MM.1S (cell line): ENCODE data around the gene CHDH.

ENCODE experiments used
- DNase-seq: peaks from one replicate; pipeline ENCODE4 v3.0.0-alpha.2; 2015
- H2AFZ ChIP-seq: fragments of 300-600 bp; sonication (generic); 2 replicates; pipeline ENCODE4 v1.6.0; 2016; ENCODE audit warnings: antibody characterized with exemption, low read length
- H3F3A ChIP-seq: fragments of 300-600 bp; sonication (generic); 2 replicates; pipeline ENCODE4 v1.6.1; 2016; ENCODE audit warnings: mild to moderate bottlenecking, antibody characterized with exemption, low read length, moderate library complexity, mixed read lengths; ENCODE audit not compliant: insufficient read depth
- H3K27ac ChIP-seq: fragments of 300-600 bp; sonication (generic); 2 replicates; pipeline ENCODE4 v1.5.1; 2016; ENCODE audit warnings: mild to moderate bottlenecking, low read length
- H3K27me3 ChIP-seq: fragments of 300-600 bp; sonication (generic); replicated peaks from 2 replicates; pipeline ENCODE4 v1.6.0; 2016; ENCODE audit warnings: low read length; ENCODE audit not compliant: insufficient read depth
- H3K36me3 ChIP-seq: fragments of 300-600 bp; sonication (generic); replicated peaks from 2 replicates; pipeline ENCODE4 v1.6.1; 2016; ENCODE audit warnings: mild to moderate bottlenecking, low read length, mixed read lengths; ENCODE audit not compliant: insufficient read depth
- H3K4me1 ChIP-seq: fragments of 300-600 bp; sonication (generic); 2 replicates; pipeline ENCODE4 v1.6.1; 2016; ENCODE audit warnings: low read length, mixed read lengths
- H3K4me2 ChIP-seq: fragments of 300-600 bp; sonication (generic); 2 replicates; pipeline ENCODE4 v1.6.0; 2016; ENCODE audit warnings: low read depth, low read length
- H3K4me3 ChIP-seq: fragments of 300-600 bp; sonication (generic); 2 replicates; pipeline ENCODE4 v1.5.1; 2016; ENCODE audit warnings: low read length, mixed read lengths
- H3K79me2 ChIP-seq: fragments of 300-600 bp; sonication (generic); 2 replicates; pipeline ENCODE4 v1.6.1; 2016; ENCODE audit warnings: mixed run types, low read length, mixed read lengths
- H3K9ac ChIP-seq: fragments of 300-600 bp; sonication (generic); 2 replicates; pipeline ENCODE4 v1.6.1; 2016; ENCODE audit warnings: low read length, mixed read lengths
- H3K9me2 ChIP-seq: fragments of 300-600 bp; sonication (generic); replicated peaks from 2 replicates; pipeline ENCODE4 v1.6.1; 2016; ENCODE audit warnings: mild to moderate bottlenecking, low read length, mixed read lengths; ENCODE audit not compliant: insufficient read depth
- H3K9me3 ChIP-seq: fragments of 300-600 bp; sonication (generic); replicated peaks from 2 replicates; pipeline ENCODE4 v1.6.1; 2016; ENCODE audit warnings: mild to moderate bottlenecking, low read length, mixed read lengths; ENCODE audit not compliant: insufficient read depth
- H4K20me1 ChIP-seq: fragments of 300-600 bp; sonication (generic); 2 replicates; pipeline ENCODE4 v1.6.1; 2016; ENCODE audit warnings: mild to moderate bottlenecking, low read length, moderate library complexity, mixed read lengths; ENCODE audit not compliant: insufficient read depth
- CTCF ChIP-seq: fragments of 300-600 bp; sonication (generic); IDR thresholded peaks from 2 replicates; pipeline ENCODE4 v1.5.1; 2016; ENCODE audit warnings: antibody characterized with exemption, low read length, mixed read lengths
- EZH2 ChIP-seq: fragments of 300-600 bp; sonication (generic); optimal IDR thresholded peaks from 2 replicates; pipeline ENCODE3; 2017; ENCODE audit warnings: low read depth, mild to moderate bottlenecking, antibody characterized with exemption, low read length, mixed read lengths
- EZH2phosphoT487 ChIP-seq: fragments of 300-600 bp; sonication (generic); IDR thresholded peaks from 2 replicates; pipeline ENCODE4 v1.6.1; 2018; ENCODE audit warnings: antibody characterized with exemption, low read length

Gene CHDH

GRCh38 chr3:53780171-53780570 lies 66.0 kb downstream of the CHDH start:
- no peak for DNase-seq
- Histone ChIP-seq H3F3A (no peaks in the 10 kb centered on the region), H3K27me3 (no peaks in the 10 kb centered on the region), H3K27ac (no peak overlapping the region), H3K9me3 (no peaks in the 10 kb centered on the region), H3K79me2 (no peaks in the 10 kb centered on the region), H3K4me1 (no peaks in the 10 kb centered on the region), H3K36me3 (no peaks in the 10 kb centered on the region), H4K20me1 (no peaks in the 10 kb centered on the region), H2AFZ (no peak overlapping the region), H3K4me2 (no peak overlapping the region), H3K9ac (no peak overlapping the region), H3K9me2 (no peaks in the 10 kb centered on the region), H3K4me3 (no peak overlapping the region)
- no peak for TF ChIP-seq EZH2phosphoT487
- TF ChIP-seq EZH2 = no peak
- no peak for TF ChIP-seq CTCF

GRCh38 chr3:53778153-53778552 lies 68.1 kb downstream of the CHDH start:
- H3K4me1 ChIP-seq = 0 out of 2 replicates have a peak, but pooled peaks cover 7% of the 10 kb centered on the region
- no peak overlapping the region for H3K4me2 ChIP-seq
- no peaks in the 10 kb centered on the region for H3K27me3 ChIP-seq
- no peak overlapping the region for H3K9ac ChIP-seq
- H3K9me2 ChIP-seq = no peaks in the 10 kb centered on the region
- H3F3A ChIP-seq = no peaks in the 10 kb centered on the region
- no peak overlapping the region for H3K27ac ChIP-seq
- H3K9me3 ChIP-seq = no peaks in the 10 kb centered on the region
- no peaks in the 10 kb centered on the region for H3K79me2 ChIP-seq
- H3K36me3 ChIP-seq = no peaks in the 10 kb centered on the region
- DNase-seq = no peak
- H2AFZ ChIP-seq = no peak overlapping the region
- H3K4me3 ChIP-seq = no peak overlapping the region
- TF ChIP-seq EZH2 (no peak), EZH2phosphoT487 (no peak), CTCF (no peak)
- no peaks in the 10 kb centered on the region for H4K20me1 ChIP-seq

- H3K27me3 ChIP-seq = no peaks in the 10 kb centered on the region
- H3K27ac ChIP-seq = no peak overlapping the region
- H3K9me3 ChIP-seq = no peaks in the 10 kb centered on the region
- H3K9ac ChIP-seq = no peak overlapping the region
- no peaks in the 10 kb centered on the region for H3K36me3 ChIP-seq
- DNase-seq = no peak
- no peaks in the 10 kb centered on the region for H3K79me2 ChIP-seq
- no peak overlapping the region for H3K4me3 ChIP-seq
- no peaks in the 10 kb centered on the region for H4K20me1 ChIP-seq
- no peaks in the 10 kb centered on the region for H3F3A ChIP-seq
- H3K4me1 ChIP-seq = 0 out of 2 replicates have a peak, but pooled peaks cover 7% of the 10 kb centered on the region
- H3K9me2 ChIP-seq = no peaks in the 10 kb centered on the region
- H3K4me2 ChIP-seq = no peak overlapping the region
- H2AFZ ChIP-seq = no peak overlapping the region
- TF ChIP-seq CTCF (no peak), EZH2 (no peak), EZH2phosphoT487 (no peak)
These were observed 68.8 kb downstream of the CHDH start for GRCh38 chr3:53777468-53777867.
